ENCODE data around the gene INPP5D. TPM values are rescaled to one million over a fixed set of nuclear protein-coding genes. Genes with fewer than 3 reads are reported as not detected.
"Not testable (repeated sequence)": the region's sequence is repeated elsewhere in the genome, so short reads cannot be mapped to it uniquely, and the experiment has no call there.

INPP5D gene
- total and polyA plus RNA-seq, 3 experiments from 2014 or later, result 49.3 to 146 (median 51.0) TPM

- no peak for DNase-seq
- Histone ChIP-seq H3K27me3 (ENCODE audit: insufficient read depth, low read length, poor library complexity, severe bottlenecking) (no peaks in the 10 kb centered on the region), H3K4me1 (ENCODE audit: insufficient read depth, low read length) (peaks cover 45% of the 10 kb centered on the region), H3K27ac (ENCODE audit: low read depth, low read length) (no peak overlapping the region), H3K36me3 (ENCODE audit: insufficient read depth, low read length) (peaks cover 13% of the 10 kb centered on the region), H3K4me3 (ENCODE audit: low read length) (no peak overlapping the region), H3K9me3 (ENCODE audit: low read length) (no peaks in the 10 kb centered on the region)
- Mint-ChIP-seq H3K27ac (peak overlapping the region; percentile 11 to 86 (median 54)), H3K9me3 (no peaks in the 10 kb centered on the region), H3K4me3 (peak overlapping the region in 2 of 7 donors; percentile 31 to 48), H3K27me3 (no peaks in the 10 kb centered on the region), H3K36me3 (peaks cover 5 to 65% (median 16%) of the 10 kb centered on the region in 3 donors), H3K4me1 (peaks cover 64 to 79% (median 72%) of the 10 kb centered on the region in 3 donors)
- CTCF ChIA-PET, result no interaction called here
- POLR2A ChIA-PET, result no interaction called here
These were observed 57.9 kb downstream of the INPP5D start for GRCh38 chr2:233117811-233118647.

DNA sequence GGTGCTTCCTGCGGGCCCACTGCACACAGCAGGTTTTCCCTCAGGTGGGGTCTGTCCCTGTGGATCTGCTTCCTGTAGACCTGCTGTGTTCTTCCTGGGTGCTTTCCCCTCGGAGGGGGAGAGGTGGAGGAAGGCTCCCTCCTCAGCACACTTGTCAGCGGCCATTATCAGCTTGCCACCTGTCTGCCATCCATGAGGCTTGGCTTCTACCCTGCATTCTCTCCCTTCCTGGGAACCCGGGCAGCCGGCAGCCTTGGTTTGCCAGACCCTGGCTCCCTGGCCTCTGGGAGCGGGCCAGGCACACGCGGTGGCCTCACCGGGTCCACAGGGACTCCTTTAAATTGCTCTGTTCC lies 58.5 kb downstream of the INPP5D start:
- Mint-ChIP-seq H3K27me3 (no peaks in the 10 kb centered on the region), H3K27ac (peak overlapping the region in 6 of 8 donors; percentile 7 to 86 (median 71)), H3K4me3 (peak overlapping the region in 3 of 7 donors; percentile 3 to 23 (median 10)), H3K36me3 (peaks cover 9 to 66% (median 20%) of the 10 kb centered on the region in 3 donors), H3K4me1 (peaks cover 58 to 73% (median 66%) of the 10 kb centered on the region in 3 donors), H3K9me3 (no peaks in the 10 kb centered on the region)
- POLR2A ChIA-PET, result no interaction called here
- H3K4me3 ChIP-seq (ENCODE audit: low read length), result no peak overlapping the region
- H3K27ac ChIP-seq (ENCODE audit: low read depth, low read length), result no peak overlapping the region
- H3K36me3 ChIP-seq (ENCODE audit: insufficient read depth, low read length), result peaks cover 19% of the 10 kb centered on the region
- peaks cover 39% of the 10 kb centered on the region for H3K4me1 ChIP-seq (ENCODE audit: insufficient read depth, low read length)
- no peaks in the 10 kb centered on the region for H3K9me3 ChIP-seq (ENCODE audit: low read length)
- no peak for DNase-seq
- H3K27me3 ChIP-seq (ENCODE audit: insufficient read depth, low read length, poor library complexity, severe bottlenecking), result no peaks in the 10 kb centered on the region
- CTCF ChIA-PET, result no interaction called here

DNA sequence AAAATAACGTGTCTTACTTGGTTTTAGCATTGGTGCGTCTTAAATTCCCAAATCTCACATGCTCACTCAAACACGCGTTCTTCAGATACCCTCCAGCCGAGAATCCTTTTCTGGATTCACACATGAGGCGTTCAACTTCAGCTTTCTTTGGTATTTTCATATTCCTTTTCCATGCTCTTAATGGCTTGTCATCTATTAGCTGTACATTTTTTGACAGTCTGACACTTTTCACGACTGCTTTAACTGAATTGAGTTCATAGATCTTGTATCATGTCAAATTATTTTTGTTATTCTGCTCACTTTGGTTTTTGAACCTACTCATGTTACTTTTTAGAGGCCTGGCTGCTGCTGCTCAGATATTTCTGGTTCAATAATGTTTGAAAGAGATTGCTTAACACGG lies 59.0 kb downstream of the INPP5D start:
- H3K4me1 Mint-ChIP-seq, result peaks cover 54 to 68% (median 61%) of the 10 kb centered on the region in 3 donors
- H3K4me3 ChIP-seq (ENCODE audit: low read length), result no peak overlapping the region
- POLR2A ChIA-PET, result no interaction called here
- peaks cover 36% of the 10 kb centered on the region for H3K4me1 ChIP-seq (ENCODE audit: insufficient read depth, low read length)
- no peaks in the 10 kb centered on the region for H3K27me3 Mint-ChIP-seq
- no peaks in the 10 kb centered on the region for H3K9me3 ChIP-seq (ENCODE audit: low read length)
- H3K36me3 Mint-ChIP-seq, result peaks cover 10 to 70% (median 21%) of the 10 kb centered on the region in 3 donors
- no peak overlapping the region for H3K4me3 Mint-ChIP-seq
- no peak overlapping the region for H3K27ac ChIP-seq (ENCODE audit: low read depth, low read length)
- no peaks in the 10 kb centered on the region for H3K27me3 ChIP-seq (ENCODE audit: insufficient read depth, low read length, poor library complexity, severe bottlenecking)
- CTCF ChIA-PET, result no interaction called here
- peak overlapping the region in 4 of 8 donors; percentile 25 to 86 (median 73) for H3K27ac Mint-ChIP-seq
- H3K36me3 ChIP-seq (ENCODE audit: insufficient read depth, low read length), result peaks cover 24% of the 10 kb centered on the region
- H3K9me3 Mint-ChIP-seq, result no peaks in the 10 kb centered on the region
- DNase-seq, result no peak

DNA sequence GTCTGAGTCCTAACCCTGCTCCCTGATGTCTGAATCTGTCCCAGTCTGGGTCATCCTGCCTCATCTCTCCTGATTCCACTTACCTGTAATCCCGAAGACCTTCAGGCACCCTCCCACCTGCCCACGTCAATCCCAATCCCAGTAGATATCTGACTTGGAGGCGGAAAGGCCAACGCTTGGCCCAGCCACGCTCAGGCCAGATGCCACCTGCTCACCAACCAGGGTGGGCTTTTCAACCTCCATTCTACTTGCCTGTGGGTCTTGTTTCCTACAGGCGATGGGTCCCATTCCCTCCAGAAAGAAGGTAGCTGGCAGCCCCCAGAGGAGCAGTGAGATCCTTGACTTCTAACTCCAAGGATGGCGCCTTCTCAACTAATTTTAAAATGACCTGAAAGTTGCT lies 59.7 kb downstream of the INPP5D start:
- no peaks in the 10 kb centered on the region for H3K27me3 ChIP-seq (ENCODE audit: insufficient read depth, low read length, poor library complexity, severe bottlenecking)
- no peak for DNase-seq
- ChIA-PET POLR2A (no interaction called here), CTCF (no interaction called here)
- H3K27ac Mint-ChIP-seq, result peak overlapping the region in 5 of 8 donors; percentile 49 to 86 (median 77)
- no peaks in the 10 kb centered on the region for H3K9me3 ChIP-seq (ENCODE audit: low read length)
- peaks cover 29% of the 10 kb centered on the region for H3K4me1 ChIP-seq (ENCODE audit: insufficient read depth, low read length)
- H3K4me1 Mint-ChIP-seq, result peaks cover 47 to 61% (median 54%) of the 10 kb centered on the region in 3 donors
- H3K27me3 Mint-ChIP-seq, result no peaks in the 10 kb centered on the region
- peak overlapping the region in 1 of 7 donors; percentile 54 for H3K4me3 Mint-ChIP-seq
- H3K36me3 ChIP-seq (ENCODE audit: insufficient read depth, low read length), result peaks cover 31% of the 10 kb centered on the region
- H3K9me3 Mint-ChIP-seq, result no peaks in the 10 kb centered on the region
- H3K27ac ChIP-seq (ENCODE audit: low read depth, low read length), result no peak overlapping the region
- H3K36me3 Mint-ChIP-seq, result peaks cover 10 to 73% (median 21%) of the 10 kb centered on the region in 3 donors
- no peak overlapping the region for H3K4me3 ChIP-seq (ENCODE audit: low read length)

DNA sequence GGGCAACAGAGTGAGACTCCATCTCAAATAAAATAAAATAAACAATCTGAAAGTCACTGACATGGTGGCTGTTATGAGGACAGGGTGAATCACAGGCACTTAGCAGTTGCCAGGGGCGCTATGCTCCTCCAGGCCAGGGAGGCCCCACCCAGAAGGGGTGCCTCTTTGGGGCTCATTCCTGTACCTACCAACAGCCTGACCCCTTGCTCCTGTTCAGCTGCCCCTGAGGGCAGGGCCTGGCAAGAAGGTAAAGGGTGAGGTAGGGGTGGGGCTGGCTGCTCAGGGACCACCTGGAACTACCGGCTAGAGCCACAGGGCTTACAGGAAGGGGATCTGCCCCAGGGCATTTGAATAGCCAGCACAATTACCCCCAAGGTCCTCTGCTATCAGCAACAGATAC lies 60.3 kb downstream of the INPP5D start:
- Histone ChIP-seq H3K4me1 (ENCODE audit: insufficient read depth, low read length) (peaks cover 23% of the 10 kb centered on the region), H3K27me3 (ENCODE audit: insufficient read depth, low read length, poor library complexity, severe bottlenecking) (no peaks in the 10 kb centered on the region), H3K9me3 (ENCODE audit: low read length) (no peaks in the 10 kb centered on the region), H3K4me3 (ENCODE audit: low read length) (no peak overlapping the region), H3K36me3 (ENCODE audit: insufficient read depth, low read length) (peaks cover 37% of the 10 kb centered on the region), H3K27ac (ENCODE audit: low read depth, low read length) (no peak overlapping the region)
- ChIA-PET POLR2A (no interaction called here), CTCF (no interaction called here)
- peaks cover 42 to 55% (median 48%) of the 10 kb centered on the region in 3 donors for H3K4me1 Mint-ChIP-seq
- peaks cover 10 to 76% (median 21%) of the 10 kb centered on the region in 3 donors for H3K36me3 Mint-ChIP-seq
- no peak for DNase-seq
- H3K4me3 Mint-ChIP-seq, result no peak overlapping the region
- H3K27ac Mint-ChIP-seq, result peak overlapping the region in 3 of 8 donors; percentile 31 to 81 (median 33)
- no peaks in the 10 kb centered on the region for H3K27me3 Mint-ChIP-seq
- no peaks in the 10 kb centered on the region for H3K9me3 Mint-ChIP-seq

GRCh38 chr2:233121856-233122255 lies 61.7 kb downstream of the INPP5D start:
- CTCF ChIA-PET, result no interaction called here
- H3K4me1 Mint-ChIP-seq, result peaks cover 37 to 44% (median 41%) of the 10 kb centered on the region in 3 donors
- peaks cover 14 to 84% (median 23%) of the 10 kb centered on the region in 3 donors for H3K36me3 Mint-ChIP-seq
- Histone ChIP-seq H3K27me3 (ENCODE audit: insufficient read depth, low read length, poor library complexity, severe bottlenecking) (no peaks in the 10 kb centered on the region), H3K4me1 (ENCODE audit: insufficient read depth, low read length) (peaks cover 17% of the 10 kb centered on the region), H3K9me3 (ENCODE audit: low read length) (no peaks in the 10 kb centered on the region), H3K36me3 (ENCODE audit: insufficient read depth, low read length) (peaks cover 47% of the 10 kb centered on the region), H3K27ac (ENCODE audit: low read depth, low read length) (no peak overlapping the region), H3K4me3 (ENCODE audit: low read length) (no peak overlapping the region)
- peak overlapping the region in 3 of 8 donors; percentile 15 to 54 (median 29) for H3K27ac Mint-ChIP-seq
- H3K9me3 Mint-ChIP-seq, result no peaks in the 10 kb centered on the region
- no peak overlapping the region for H3K4me3 Mint-ChIP-seq
- POLR2A ChIA-PET, result no interaction called here
- DNase-seq, result no peak
- H3K27me3 Mint-ChIP-seq, result no peaks in the 10 kb centered on the region

DNA sequence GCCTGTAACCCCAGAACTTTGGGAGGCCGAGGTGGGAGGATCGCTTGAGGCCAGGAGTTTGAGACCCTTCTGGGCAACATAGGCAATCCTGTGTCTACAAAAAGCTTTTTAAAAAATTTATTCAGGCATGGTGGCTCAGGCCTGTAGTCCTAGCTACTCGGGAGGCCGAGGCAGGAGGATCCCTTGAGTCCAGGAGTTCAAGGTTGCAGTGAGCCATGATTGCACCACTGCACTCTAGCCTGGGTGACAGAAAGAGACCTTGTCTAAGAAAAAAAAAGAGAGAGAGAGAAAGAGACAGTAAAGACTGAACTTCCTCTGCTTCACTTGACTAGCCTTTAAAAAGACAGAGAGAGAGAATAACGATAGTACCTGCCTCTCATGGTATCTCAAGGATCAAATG lies 62.4 kb downstream of the INPP5D start:
- Histone ChIP-seq H3K4me3 (ENCODE audit: low read length) (no peak overlapping the region), H3K9me3 (ENCODE audit: low read length) (no peaks in the 10 kb centered on the region), H3K4me1 (ENCODE audit: insufficient read depth, low read length) (peaks cover 10% of the 10 kb centered on the region), H3K36me3 (ENCODE audit: insufficient read depth, low read length) (peaks cover 52% of the 10 kb centered on the region), H3K27ac (ENCODE audit: low read depth, low read length) (no peak overlapping the region), H3K27me3 (ENCODE audit: insufficient read depth, low read length, poor library complexity, severe bottlenecking) (no peaks in the 10 kb centered on the region)
- H3K27ac Mint-ChIP-seq, result peak overlapping the region in 1 of 8 donors; percentile 43
- H3K36me3 Mint-ChIP-seq, result peaks cover 14 to 84% (median 27%) of the 10 kb centered on the region in 3 donors
- no peaks in the 10 kb centered on the region for H3K9me3 Mint-ChIP-seq
- ChIA-PET POLR2A (interaction anchor here (0.6 kb wide), 1 partner anchor 13 kb away, joined by 4 read pairs; no protein-coding TSS in a partner anchor), CTCF (no interaction called here)
- no peak for DNase-seq
- peaks cover 32 to 42% (median 39%) of the 10 kb centered on the region in 3 donors for H3K4me1 Mint-ChIP-seq
- no peak overlapping the region for H3K4me3 Mint-ChIP-seq
- H3K27me3 Mint-ChIP-seq, result no peaks in the 10 kb centered on the region

- H3K27ac Mint-ChIP-seq, result peak overlapping the region in 4 of 8 donors; percentile 8 to 82 (median 45)
- H3K4me1 Mint-ChIP-seq, result peaks cover 25 to 36% (median 32%) of the 10 kb centered on the region in 3 donors
- H3K4me1 ChIP-seq (ENCODE audit: insufficient read depth, low read length); H3K9me3 Mint-ChIP-seq; H3K4me3 Mint-ChIP-seq; DNase-seq; H3K27me3 Mint-ChIP-seq; H3K27ac ChIP-seq (ENCODE audit: low read depth, low read length); CTCF ChIA-PET; H3K9me3 ChIP-seq (ENCODE audit: low read length); H3K4me3 ChIP-seq (ENCODE audit: low read length); H3K27me3 ChIP-seq (ENCODE audit: insufficient read depth, low read length, poor library complexity, severe bottlenecking): not testable (repeated sequence)
- POLR2A ChIA-PET, result interaction anchor here (0.5 kb wide), 1 partner anchor 107 kb away, joined by 4 read pairs; no protein-coding TSS in a partner anchor
- peaks cover 14 to 84% (median 29%) of the 10 kb centered on the region in 3 donors for H3K36me3 Mint-ChIP-seq
- peaks cover 56% of the 10 kb centered on the region for H3K36me3 ChIP-seq (ENCODE audit: insufficient read depth, low read length)
These were observed 63.4 kb downstream of the INPP5D start for GRCh38 chr2:233123576-233123975.
